ENCODE results near the gene SMAD2.

DNA sequence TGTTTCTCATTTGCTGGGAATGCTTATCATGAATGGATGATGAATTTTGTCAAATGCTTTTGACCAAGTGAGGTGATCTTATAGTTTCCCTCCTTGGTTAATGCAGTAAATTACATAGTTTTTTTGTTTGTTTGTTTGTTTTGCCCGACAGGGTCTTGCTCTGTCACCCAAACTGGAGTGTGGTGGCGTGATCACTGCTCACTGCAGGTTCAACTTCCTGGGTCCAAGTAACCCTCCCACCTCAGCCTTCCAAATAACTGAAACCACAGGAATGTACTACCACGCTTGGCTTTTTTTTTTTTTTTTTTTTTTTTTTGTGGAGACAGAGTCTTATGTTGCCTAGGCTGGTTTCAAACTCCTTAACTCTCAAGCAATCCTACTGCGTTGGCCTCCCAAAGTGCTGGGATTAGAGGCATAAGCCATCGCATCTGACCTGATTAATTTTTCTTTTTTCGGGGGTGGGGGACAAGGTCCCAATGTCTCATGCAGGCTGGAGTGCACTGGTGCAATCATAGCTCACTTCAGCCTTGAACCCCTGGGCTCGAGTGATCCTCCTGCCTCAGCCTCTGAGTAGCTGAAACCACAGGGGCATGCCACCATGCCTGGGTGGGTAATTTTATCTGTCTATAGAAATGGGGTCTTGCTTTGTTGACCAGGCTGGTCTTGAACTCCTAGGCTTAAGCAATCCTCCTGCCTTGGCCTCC is 48.6 kb downstream of the SMAD2 start:
- TF ChIP-seq CTCF (optimal IDR thresholded peaks at IDR 0.05 in 1 of 3, IDR thresholded peaks at IDR 0.05 in 1 of 3, conservative IDR thresholded peaks at IDR 0.05 in 1 of 3; ENCODE audit: extremely low read depth in 1 of 3, insufficient read depth in 2 of 3, low read length in 3 of 3) (no peak), EZH2 (IDR thresholded peaks at IDR 0.05; ENCODE audit: low read length) (no peak)
